ENCODE measurements around the gene TES. TPM values are rescaled to one million over a fixed set of nuclear protein-coding genes. Genes with fewer than 3 reads are reported as not detected.

Gene TES
- polyA plus RNA-seq, 1 donor (not counting 4 experiments of a cell fraction or from before 2014, with no cell fraction given) = 187 TPM

GRCh38 chr7:116195451-116195850 lies 14.9 kb upstream of the TES start:
- no peak for DNase-seq (ENCODE audit: low read depth, low spot score)
- H3K79me2 ChIP-seq (ENCODE audit: control insufficient read depth, insufficient read depth, low read length) = no peaks in the 10 kb centered on the region
- H4K20me1 ChIP-seq (ENCODE audit: control insufficient read depth, extremely low read depth, insufficient read depth, low read length) = no peaks in the 10 kb centered on the region
- H3K4me3 ChIP-seq (ENCODE audit: control insufficient read depth in 2 of 3, extremely low read depth in 1 of 3, insufficient read depth in 2 of 3, low read depth in 1 of 3, low read length in 3 of 3) = no peak overlapping the region
- peak; percentile 69 for FAIRE-seq
- no peaks in the 10 kb centered on the region for H3K27me3 ChIP-seq (ENCODE audit: control insufficient read depth, extremely low read depth, insufficient read depth, low read length)
- H3K9me3 ChIP-seq (ENCODE audit: control insufficient read depth, low read depth, low read length) = no peaks in the 10 kb centered on the region
- H3K4me2 ChIP-seq (ENCODE audit: control insufficient read depth, extremely low read depth, insufficient read depth, low read depth, low read length) = no peak overlapping the region
- H3K36me3 ChIP-seq (ENCODE audit: control insufficient read depth in 2 of 2, extremely low read depth in 1 of 2, insufficient read depth in 2 of 2, low read length in 2 of 2) = no peaks in the 10 kb centered on the region
- dilution Hi-C loops (cut with MboI; ENCODE audit: extremely low pct_ligation_motif_present, low sequenced_read_pairs) = no loop called here
- H3K9ac ChIP-seq (ENCODE audit: control insufficient read depth, extremely low read depth, insufficient read depth, low read length) = no peak overlapping the region
- no peak for TF ChIP-seq CTCF (optimal IDR thresholded peaks at IDR 0.05 in 1 of 3, IDR thresholded peaks at IDR 0.05 in 1 of 3, conservative IDR thresholded peaks at IDR 0.05 in 1 of 3; ENCODE audit: extremely low read depth in 1 of 3, insufficient read depth in 2 of 3, low read length in 3 of 3)
- TF ChIP-seq EZH2 (IDR thresholded peaks at IDR 0.05; ENCODE audit: low read length) = no peak
- H3K4me1 ChIP-seq (ENCODE audit: control insufficient read depth, extremely low read depth, insufficient read depth, low read length) = peaks cover 7% of the 10 kb centered on the region
- H3K9me1 ChIP-seq (ENCODE audit: control insufficient read depth, extremely low read depth, insufficient read depth, low read length) = no peaks in the 10 kb centered on the region
- H2AFZ ChIP-seq (ENCODE audit: control insufficient read depth, low read length) = no peak overlapping the region
- H3K27ac ChIP-seq (ENCODE audit: control insufficient read depth, insufficient read depth, low read length) = no peak overlapping the region

DNA sequence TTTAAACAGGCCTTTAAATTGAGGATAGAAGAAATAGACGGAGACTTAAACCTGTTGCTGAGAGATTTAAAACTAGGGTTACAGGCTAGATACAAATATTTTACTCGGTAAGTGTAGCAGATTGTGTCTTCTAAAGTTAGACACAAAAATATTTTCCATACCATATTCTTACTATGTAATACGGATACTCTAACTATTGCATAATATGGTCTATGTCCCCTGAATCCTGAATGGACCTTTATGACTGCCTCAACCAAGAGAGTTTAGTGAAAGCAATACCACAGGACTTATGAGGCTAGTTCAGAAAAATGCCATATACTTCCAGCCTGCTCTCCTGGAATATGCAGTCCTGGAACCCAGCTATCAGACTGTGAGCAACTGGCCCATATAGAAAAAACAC lies 13.4 kb upstream of the TES start:
- no peak overlapping the region for H3K4me2 ChIP-seq (ENCODE audit: control insufficient read depth, extremely low read depth, insufficient read depth, low read depth, low read length)
- no peaks in the 10 kb centered on the region for H3K9me3 ChIP-seq (ENCODE audit: control insufficient read depth, low read depth, low read length)
- no peak overlapping the region for H3K9ac ChIP-seq (ENCODE audit: control insufficient read depth, extremely low read depth, insufficient read depth, low read length)
- H2AFZ ChIP-seq (ENCODE audit: control insufficient read depth, low read length) = no peak overlapping the region
- dilution Hi-C loops (cut with MboI; ENCODE audit: extremely low pct_ligation_motif_present, low sequenced_read_pairs) = no loop called here
- FAIRE-seq (no peak), DNase-seq (ENCODE audit: low read depth, low spot score) (no peak)
- no peaks in the 10 kb centered on the region for H3K36me3 ChIP-seq (ENCODE audit: control insufficient read depth in 2 of 2, extremely low read depth in 1 of 2, insufficient read depth in 2 of 2, low read length in 2 of 2)
- TF ChIP-seq EZH2 (IDR thresholded peaks at IDR 0.05; ENCODE audit: low read length) = no peak
- no peak for TF ChIP-seq CTCF (optimal IDR thresholded peaks at IDR 0.05 in 1 of 3, IDR thresholded peaks at IDR 0.05 in 1 of 3, conservative IDR thresholded peaks at IDR 0.05 in 1 of 3; ENCODE audit: extremely low read depth in 1 of 3, insufficient read depth in 2 of 3, low read length in 3 of 3)
- H3K9me1 ChIP-seq (ENCODE audit: control insufficient read depth, extremely low read depth, insufficient read depth, low read length) = no peaks in the 10 kb centered on the region
- H3K27me3 ChIP-seq (ENCODE audit: control insufficient read depth, extremely low read depth, insufficient read depth, low read length) = no peaks in the 10 kb centered on the region
- H4K20me1 ChIP-seq (ENCODE audit: control insufficient read depth, extremely low read depth, insufficient read depth, low read length) = no peaks in the 10 kb centered on the region
- H3K27ac ChIP-seq (ENCODE audit: control insufficient read depth, insufficient read depth, low read length) = no peak overlapping the region
- H3K4me3 ChIP-seq (ENCODE audit: control insufficient read depth in 2 of 3, extremely low read depth in 1 of 3, insufficient read depth in 2 of 3, low read depth in 1 of 3, low read length in 3 of 3) = no peak overlapping the region
- no peaks in the 10 kb centered on the region for H3K79me2 ChIP-seq (ENCODE audit: control insufficient read depth, insufficient read depth, low read length)
- peaks cover 7% of the 10 kb centered on the region for H3K4me1 ChIP-seq (ENCODE audit: control insufficient read depth, extremely low read depth, insufficient read depth, low read length)
